Right atrium auricular region (tissue), 2 donors: ENCODE measurements around the gene BMP8A. TPM values are rescaled to one million over a fixed set of nuclear protein-coding genes. Genes with fewer than 3 reads are reported as not detected.

Experiments
- DNase-seq: peaks from one replicate; pipeline ENCODE4 v3.0.0-alpha.2; 2019; ENCODE audit warnings: low spot score
- H3K27ac ChIP-seq, 2 donors: fragments of 200-600 bp; sonication (generic); 1 replicate in 1 of 2; 2 replicates in 1 of 2; pipeline ENCODE4 v1.5.1; 2016 to 2019
- H3K27me3 ChIP-seq, 2 donors: fragments of 200-600 bp; sonication (generic); one replicate each; pipeline versions ENCODE4 v1.5.1 to v1.6.0; 2017 to 2019
- H3K36me3 ChIP-seq: fragments of 200-600 bp; sonication (generic); one replicate; pipeline ENCODE4 v1.5.1; 2016
- H3K4me1 ChIP-seq, 2 donors: fragments of 200-600 bp; sonication (generic); one replicate each; pipeline versions ENCODE4 v1.5.1 to v1.6.0; 2017 to 2019
- H3K4me3 ChIP-seq, 2 donors: fragments of 200-600 bp; sonication (generic); 1 replicate in 1 of 2; 2 replicates in 1 of 2; pipeline ENCODE4 v1.5.1; 2017 to 2019; ENCODE audit warnings: mild to moderate bottlenecking in 1 of 2, moderate library complexity in 1 of 2
- H3K9me3 ChIP-seq, 2 donors: fragments of 200-600 bp; sonication (generic); one replicate each; pipeline ENCODE4 v1.5.1; 2019
- CTCF ChIP-seq, 2 donors: fragments of 200-600 bp; sonication (generic); IDR thresholded peaks; one replicate each; pipeline ENCODE4 v1.5.1; 2019; ENCODE audit warnings: antibody characterized with exemption in 2 of 2
- total RNA-seq, 2 donors: library from RNA; depleted of rRNA; stranded (reverse); fragments of >200 nt; gene quantifications; one replicate each; pipeline ENCODE4 v1.1.0, GENCODE V29; 2016

The BMP8A gene
- total RNA-seq, 2 donors from 2014 or later = 1.4 to 3.2 TPM

- no peaks in the 10 kb centered on the region for H3K27me3 ChIP-seq
- no peak for DNase-seq
- no peaks in the 10 kb centered on the region for H3K9me3 ChIP-seq
- H3K36me3 ChIP-seq = peaks cover 66% of the 10 kb centered on the region
- H3K4me3 ChIP-seq = no peak overlapping the region
- no peak overlapping the region for H3K27ac ChIP-seq
- no peak for TF ChIP-seq CTCF (IDR thresholded peaks at IDR 0.05)
- H3K4me1 ChIP-seq = no peaks in the 10 kb centered on the region
Measured at GRCh38 chr1:39561279-39561678, 69.8 kb downstream of the BMP8A start.

- peaks cover 0 to 9% of the 10 kb centered on the region in 2 donors for H3K4me1 ChIP-seq
- no peaks in the 10 kb centered on the region for H3K27me3 ChIP-seq
- H3K36me3 ChIP-seq = peaks cover 82% of the 10 kb centered on the region
- no peak overlapping the region for H3K27ac ChIP-seq
- no peaks in the 10 kb centered on the region for H3K9me3 ChIP-seq
- no peak overlapping the region for H3K4me3 ChIP-seq
- DNase-seq = no peak
- no peak for TF ChIP-seq CTCF (IDR thresholded peaks at IDR 0.05)
Measured at GRCh38 chr1:39562886-39563285, 71.5 kb downstream of the BMP8A start.

GRCh38 chr1:39563669-39564068, 72.2 kb downstream of the BMP8A start:
- H3K27ac ChIP-seq = no peak overlapping the region
- no peak for TF ChIP-seq CTCF (IDR thresholded peaks at IDR 0.05)
- H3K4me1 ChIP-seq = peaks cover 0 to 9% of the 10 kb centered on the region in 2 donors
- peaks cover 90% of the 10 kb centered on the region for H3K36me3 ChIP-seq
- no peaks in the 10 kb centered on the region for H3K9me3 ChIP-seq
- H3K27me3 ChIP-seq = no peaks in the 10 kb centered on the region
- no peak for DNase-seq
- no peak overlapping the region for H3K4me3 ChIP-seq

- Histone ChIP-seq H3K9me3 (no peaks in the 10 kb centered on the region), H3K27me3 (no peaks in the 10 kb centered on the region), H3K4me3 (no peak overlapping the region), H3K27ac (no peak overlapping the region), H3K36me3 (peaks cover 96% of the 10 kb centered on the region), H3K4me1 (peaks cover 0 to 9% of the 10 kb centered on the region in 2 donors)
- TF ChIP-seq CTCF (IDR thresholded peaks at IDR 0.05) = no peak
- no peak for DNase-seq
Measured at GRCh38 chr1:39564340-39564739, 72.9 kb downstream of the BMP8A start.

GRCh38 chr1:39564941-39565340, 73.5 kb downstream of the BMP8A start:
- no peaks in the 10 kb centered on the region for H3K27me3 ChIP-seq
- H3K9me3 ChIP-seq = no peaks in the 10 kb centered on the region
- no peak overlapping the region for H3K27ac ChIP-seq
- peaks cover 100% of the 10 kb centered on the region for H3K36me3 ChIP-seq
- DNase-seq = no peak
- H3K4me3 ChIP-seq = no peak overlapping the region
- no peak for TF ChIP-seq CTCF (IDR thresholded peaks at IDR 0.05)
- H3K4me1 ChIP-seq = peaks cover 0 to 9% of the 10 kb centered on the region in 2 donors

- no peaks in the 10 kb centered on the region for H3K27me3 ChIP-seq
- H3K4me3 ChIP-seq = no peak overlapping the region
- peaks cover 0 to 9% of the 10 kb centered on the region in 2 donors for H3K4me1 ChIP-seq
- H3K9me3 ChIP-seq = no peaks in the 10 kb centered on the region
- DNase-seq = no peak
- H3K36me3 ChIP-seq = peaks cover 100% of the 10 kb centered on the region
- no peak for TF ChIP-seq CTCF (IDR thresholded peaks at IDR 0.05)
- H3K27ac ChIP-seq = no peak overlapping the region
Measured at GRCh38 chr1:39566441-39567137, 75.2 kb downstream of the BMP8A start.
